Measurements from ENCODE around the gene PAGE4.

The PAGE4 gene

GRCh38 chrX:49876750-49877149 lies 47.6 kb downstream of the PAGE4 start:
- peak; percentile 30 for DNase-seq (ENCODE audit: low spot score)

- no peak for DNase-seq (ENCODE audit: low spot score)
Observed at GRCh38 chrX:49877397-49878101, 48.4 kb downstream of the PAGE4 start.

- DNase-seq (ENCODE audit: low spot score): no peak
Observed at GRCh38 chrX:49878128-49878833, 49.2 kb downstream of the PAGE4 start.

- DNase-seq (ENCODE audit: low spot score): peak; percentile 81
Observed at GRCh38 chrX:49878834-49879655, 49.9 kb downstream of the PAGE4 start, which contains the start of gene USP27X. USP27X (plus strand) TSS chrX:49879484; CDS start chrX:49880308, 824 bp downstream.

- no peak for DNase-seq (ENCODE audit: low spot score)
Observed at GRCh38 chrX:49879656-49880277, 50.7 kb downstream of the PAGE4 start.

- no peak for DNase-seq (ENCODE audit: low spot score)
Observed at GRCh38 chrX:49880668-49881067, 51.6 kb downstream of the PAGE4 start.
